Lower leg skin (tissue), 3 donors: ENCODE results near the gene PLXNA2.

Source experiments
- CTCF ChIP-seq, 3 donors: fragments of 450-650 bp; IDR thresholded peaks; one replicate each; pipeline ENCODE4 v1.5.1; 2016; ENCODE audit warnings: antibody characterized with exemption in 3 of 3, mild to moderate bottlenecking in 3 of 3, moderate library complexity in 2 of 3
- POLR2A ChIP-seq, 2 donors: fragments of 450-650 bp; IDR thresholded peaks; one replicate each; pipeline ENCODE4 v1.6.1; 2016 to 2017; ENCODE audit warnings: antibody characterized with exemption in 2 of 2, mild to moderate bottlenecking in 1 of 2, moderate library complexity in 1 of 2

GRCh38 chr1:208268541-208269337, 24.6 kb upstream of the PLXNA2 start:
- TF ChIP-seq CTCF (IDR thresholded peaks at IDR 0.05) (no peak), POLR2A (IDR thresholded peaks at IDR 0.05) (no peak)
